SH-SY5Y (cell line): ENCODE results near the gene SORBS2.

Experiments used
- GATA2 ChIP-seq: IDR thresholded peaks from 2 replicates; pipeline ENCODE4 v1.6.1; 2011; ENCODE audit warnings: mild to moderate bottlenecking, low read depth, low read length
- GATA3 ChIP-seq: IDR thresholded peaks from 2 replicates; pipeline ENCODE4 v1.6.1; 2011; ENCODE audit warnings: low read depth, mild to moderate bottlenecking, low read length, moderate library complexity

DNA sequence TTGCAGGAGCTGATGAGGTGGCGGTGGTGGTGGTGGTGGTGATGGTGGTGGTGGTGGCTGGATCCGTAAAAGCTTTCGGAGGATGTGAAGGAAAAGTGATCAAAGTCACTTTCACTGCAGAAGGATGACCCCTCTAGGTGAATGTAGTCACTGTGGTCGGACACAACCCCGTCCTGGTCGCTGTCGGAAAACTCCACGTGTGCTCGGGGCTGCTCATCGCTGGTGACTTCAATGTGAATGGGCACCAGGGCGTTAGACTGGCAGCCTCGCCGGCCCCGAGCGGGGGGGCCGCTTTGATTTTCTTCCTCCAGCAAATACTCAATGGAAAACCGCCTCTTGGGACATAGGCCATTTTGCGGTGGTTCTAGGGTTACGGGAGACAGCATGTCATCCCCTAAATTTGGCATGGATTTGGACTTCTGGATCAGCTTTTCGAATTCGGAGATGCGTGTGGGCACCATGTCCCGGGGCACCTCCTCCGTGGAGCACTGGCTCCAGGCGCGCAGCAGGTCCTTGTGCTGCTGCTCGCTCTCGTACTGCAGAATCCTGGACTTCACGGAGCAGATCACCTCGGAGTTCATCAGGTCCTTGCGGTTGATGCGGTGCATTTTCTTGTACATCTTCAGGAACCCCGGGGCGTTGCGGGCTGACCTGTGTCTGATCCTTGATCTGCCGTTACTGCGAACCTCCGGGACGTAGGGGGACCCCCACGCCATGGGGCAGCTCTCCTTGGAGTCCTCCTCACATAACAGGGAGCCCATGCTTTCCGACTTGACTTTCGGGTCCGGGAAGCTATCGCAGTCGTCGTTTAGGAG, 188.3 kb downstream of the SORBS2 start:
- TF ChIP-seq GATA2: no peak
- TF ChIP-seq GATA3: no peak
